Bronchial epithelial cell (primary cell): ENCODE results near the gene FNDC1. TPM values are rescaled to one million over a fixed set of nuclear protein-coding genes. Genes with fewer than 3 reads are reported as not detected.

Experiments used
- DNase-seq: peaks from one replicate; pipeline ENCODE4 v3.0.0-alpha.2; 2010; ENCODE audit warnings: low read depth
- FAIRE-seq: peaks from 2 replicates; lab custom pipeline; 2011; peaks lifted over from hg19 to GRCh38; lab: Jason Lieb, UNC
- H3K27me3 ChIP-seq: 2 replicates; pipeline ENCODE4 v1.5.1; 2011; ENCODE audit warnings: low read length; ENCODE audit not compliant: control insufficient read depth, insufficient read depth
- H3K36me3 ChIP-seq: 2 replicates; pipeline ENCODE4 v1.5.1; 2011; ENCODE audit warnings: low read length; ENCODE audit not compliant: control insufficient read depth, insufficient read depth
- H3K4me3 ChIP-seq: 2 replicates; pipeline ENCODE4 v1.5.1; 2011; ENCODE audit warnings: mild to moderate bottlenecking, low read depth, low read length, control low read depth
- CTCF ChIP-seq: IDR thresholded peaks from 2 replicates; pipeline ENCODE4 v1.5.1; 2011; ENCODE audit warnings: mild to moderate bottlenecking, moderate library complexity, low read length, control low read depth, inconsistent platforms; ENCODE audit not compliant: insufficient read depth, severe bottlenecking
- total RNA-seq: library from RNA; depleted of rRNA; stranded (reverse); fragments of >200 nt; gene quantifications from 2 replicates; pipeline ENCODE4 v1.2.1, GENCODE V29; 2014

The FNDC1 gene
- total RNA-seq, 1 donor from 2014 or later: not detected

GRCh38 chr6:159250633-159251032 is 81.4 kb downstream of the FNDC1 start:
- Histone ChIP-seq H3K36me3 (no peaks in the 10 kb centered on the region), H3K4me3 (no peak overlapping the region), H3K27me3 (no peaks in the 10 kb centered on the region)
- no peak for DNase-seq
- TF ChIP-seq CTCF: no peak
- no peak for FAIRE-seq

GRCh38 chr6:159252955-159253508 is 83.8 kb downstream of the FNDC1 start:
- DNase-seq (peak; percentile 96), FAIRE-seq (peak; percentile 95)
- Histone ChIP-seq H3K27me3 (no peaks in the 10 kb centered on the region), H3K36me3 (no peaks in the 10 kb centered on the region), H3K4me3 (peak overlapping the region; percentile 20)
- TF ChIP-seq CTCF: peak; percentile 70

- DNase-seq (no peak), FAIRE-seq (no peak)
- Histone ChIP-seq H3K36me3 (no peaks in the 10 kb centered on the region), H3K27me3 (no peaks in the 10 kb centered on the region), H3K4me3 (no peak overlapping the region)
- TF ChIP-seq CTCF: no peak
Observed at GRCh38 chr6:159254186-159254585, 85.0 kb downstream of the FNDC1 start.

- no peaks in the 10 kb centered on the region for H3K27me3 ChIP-seq
- no peaks in the 10 kb centered on the region for H3K36me3 ChIP-seq
- DNase-seq: peak; percentile 58
- FAIRE-seq: no peak
- TF ChIP-seq CTCF: no peak
- no peak overlapping the region for H3K4me3 ChIP-seq
Observed at GRCh38 chr6:159255434-159255951, 86.3 kb downstream of the FNDC1 start.

- Histone ChIP-seq H3K4me3 (no peak overlapping the region), H3K36me3 (no peaks in the 10 kb centered on the region), H3K27me3 (no peaks in the 10 kb centered on the region)
- no peak for TF ChIP-seq CTCF
- FAIRE-seq: no peak
- no peak for DNase-seq
Observed at GRCh38 chr6:159256128-159256527, 86.9 kb downstream of the FNDC1 start.

- FAIRE-seq (no peak), DNase-seq (peak; percentile 68)
- Histone ChIP-seq H3K4me3 (no peak overlapping the region), H3K27me3 (no peaks in the 10 kb centered on the region), H3K36me3 (no peaks in the 10 kb centered on the region)
- no peak for TF ChIP-seq CTCF
Observed at GRCh38 chr6:159257846-159258245, 88.6 kb downstream of the FNDC1 start.
